Measurements from ENCODE around the gene CSMD2. TPM values are rescaled to one million over a fixed set of nuclear protein-coding genes. Genes with fewer than 3 reads are reported as not detected.
"Not testable (repeated sequence)": the region's sequence is repeated elsewhere in the genome, so short reads cannot be mapped to it uniquely, and the experiment has no call there.

Gene CSMD2
- total and polyA plus RNA-seq, 2 experiments from 2014 or later: 5.3 to 16.6 TPM

- H4K20me1 ChIP-seq (replicated peaks; ENCODE audit: insufficient read depth): no peaks in the 10 kb centered on the region
- no peaks in the 10 kb centered on the region for H3K27me3 ChIP-seq (ENCODE audit: insufficient read depth)
- no peaks in the 10 kb centered on the region for H3K36me3 Mint-ChIP-seq (ENCODE audit: low read depth)
- H2AFZ ChIP-seq: no peak overlapping the region
- H3K36me3 ChIP-seq (ENCODE audit: insufficient read depth): no peaks in the 10 kb centered on the region; the same call in 1 of the 2 replicates
- H3F3A ChIP-seq (replicated peaks; ENCODE audit: low read depth): no peaks in the 10 kb centered on the region
- no peak for TF ChIP-seq REST (IDR thresholded peaks at IDR 0.05; ENCODE audit: unreplicated experiment)
- no peak for TF ChIP-seq STAT1 (IDR thresholded peaks at IDR 0.05; ENCODE audit: unreplicated experiment)
- no peak for TF ChIP-seq ZNF331 (CRISPR knock-in tag; IDR thresholded peaks at IDR 0.05; ENCODE audit: low read depth)
- TF ChIP-seq EZH2phosphoT487 (IDR thresholded peaks at IDR 0.05; ENCODE audit: unreplicated experiment): no peak
- no peak for TF ChIP-seq CREB1 (CRISPR knock-in tag; IDR thresholded peaks at IDR 0.05; ENCODE audit: low read depth)
- no peak for TF ChIP-seq EZH2 (IDR thresholded peaks at IDR 0.05; ENCODE audit: low read depth, unreplicated experiment)
- no peak for TF ChIP-seq ZNF462 (CRISPR knock-in tag; IDR thresholded peaks at IDR 0.05)
- no peak for TF ChIP-seq NANOG (IDR thresholded peaks at IDR 0.05; ENCODE audit: borderline replicate concordance)
- TF ChIP-seq ZNF114 (CRISPR knock-in tag; IDR thresholded peaks at IDR 0.05): no peak
- no peak for TF ChIP-seq POLR2AphosphoS5 (IDR thresholded peaks at IDR 0.05; ENCODE audit: low read depth)
- ATAC-seq: no peak
- H3K27ac ChIP-seq (ENCODE audit: low read depth): no peak overlapping the region
- peaks cover 18% of the 10 kb centered on the region for H3K4me1 Mint-ChIP-seq
- H3K4me2 ChIP-seq: no peak overlapping the region
- H3K79me2 ChIP-seq (replicated peaks; ENCODE audit: insufficient read depth): no peaks in the 10 kb centered on the region
- no peak for DNase-seq (ENCODE audit: low spot score)
- peaks cover 20% of the 10 kb centered on the region for H3K9me3 Mint-ChIP-seq
- H3K27me3 Mint-ChIP-seq (ENCODE audit: insufficient read depth, low read depth, poor library complexity): peaks cover 4% of the 10 kb centered on the region
- no peaks in the 10 kb centered on the region for H3K9me2 ChIP-seq (ENCODE audit: insufficient read depth)
- no peak overlapping the region for H3K27ac Mint-ChIP-seq
- H3K4me3 Mint-ChIP-seq: no peak overlapping the region
- H3K4me3 ChIP-seq: no peak overlapping the region
- no peaks in the 10 kb centered on the region for H3K4me1 ChIP-seq (ENCODE audit: insufficient read depth)
These were observed 652.6 kb downstream of the CSMD2 start for GRCh38 chr1:33512226-33513011.

DNA sequence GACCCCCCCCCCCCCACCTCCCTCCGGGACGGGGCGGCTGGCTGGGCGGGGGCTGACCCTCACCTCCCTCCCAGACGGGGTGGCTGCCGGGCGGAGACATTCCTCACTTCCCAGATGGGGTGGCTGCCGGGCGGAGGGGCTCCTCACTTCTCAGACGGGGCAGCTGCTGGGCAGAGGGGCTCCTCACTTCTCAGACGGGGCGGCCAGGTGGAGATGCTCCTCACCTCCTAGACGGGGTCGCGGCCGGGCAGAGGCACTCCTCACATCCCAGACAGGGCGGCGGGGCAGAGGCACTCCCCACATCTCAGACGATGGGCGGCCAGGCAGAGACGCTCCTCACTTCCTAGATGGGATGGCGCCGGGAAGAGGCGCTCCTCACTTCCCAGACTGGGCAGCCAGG lies 655.8 kb downstream of the CSMD2 start:
- not testable (repeated sequence) for H3K9me2 ChIP-seq (ENCODE audit: insufficient read depth); DNase-seq (ENCODE audit: low spot score); H3K27me3 ChIP-seq (ENCODE audit: insufficient read depth); H3K4me1 ChIP-seq (ENCODE audit: insufficient read depth); ATAC-seq; H3K27ac ChIP-seq (ENCODE audit: low read depth); H3K36me3 ChIP-seq (ENCODE audit: insufficient read depth); H2AFZ ChIP-seq; H4K20me1 ChIP-seq (replicated peaks; ENCODE audit: insufficient read depth); H3F3A ChIP-seq (replicated peaks; ENCODE audit: low read depth); H3K4me1 Mint-ChIP-seq; H3K27ac Mint-ChIP-seq; H3K27me3 Mint-ChIP-seq (ENCODE audit: insufficient read depth, low read depth, poor library complexity); H3K79me2 ChIP-seq (replicated peaks; ENCODE audit: insufficient read depth); H3K4me3 ChIP-seq; H3K4me3 Mint-ChIP-seq; H3K4me2 ChIP-seq; H3K36me3 Mint-ChIP-seq (ENCODE audit: low read depth)
- H3K9me3 Mint-ChIP-seq: peaks cover 20% of the 10 kb centered on the region
